Endothelial cell of umbilical vein (primary cell): Measurements from ENCODE around the gene SGTA. TPM values are rescaled to one million over a fixed set of nuclear protein-coding genes. Genes with fewer than 3 reads are reported as not detected.

ENCODE experiments used
- BruUV-seq: library from RNA; stranded (reverse); fragments of 400-500 nt; replicated peaks from 2 replicates; lab custom pipeline; 2021; lab: Mats Ljungman, UMichigan
- CTCF ChIA-PET: fragments of 300-600, 350-600 bp; sonication (Branson Sonifier 250); formaldehyde crosslinking; loops from one replicate; lab custom pipeline; 2021; ENCODE audit warnings: antibody characterized with exemption, inconsistent platforms; lab: Charles Lee
- POLR2A ChIA-PET: fragments of 300-600, 350-600 bp; sonication (Branson Sonifier 250); formaldehyde crosslinking; loops from one replicate; lab custom pipeline; 2021; ENCODE audit warnings: antibody characterized with exemption, inconsistent platforms; lab: Charles Lee
- DNase-seq: peaks from one replicate; pipeline ENCODE4 v3.0.0-alpha.2; 2011; ENCODE audit warnings: low read depth, low spot score
- FAIRE-seq: peaks from 2 replicates; lab custom pipeline; 2011; peaks lifted over from hg19 to GRCh38; lab: Jason Lieb, UNC
- H2AFZ ChIP-seq: 2 replicates; pipeline ENCODE4 v1.6.0; 2012; ENCODE audit warnings: low read depth, low read length, control low read depth, inconsistent platforms
- H3K27ac ChIP-seq: 2 replicates; pipeline ENCODE4 v1.5.1; 2011; ENCODE audit warnings: low read depth, mild to moderate bottlenecking, control low read depth, low read length, moderate library complexity; ENCODE audit not compliant: insufficient read depth
- H3K27me3 ChIP-seq, 2 experiments: 2 replicates each; pipeline versions ENCODE4 v1.6.0 to v1.6.1; 2011; ENCODE audit warnings: low read length in 2 of 2, mixed read lengths in 1 of 2; ENCODE audit not compliant: control insufficient read depth in 2 of 2, insufficient read depth in 2 of 2
- H3K36me3 ChIP-seq, 2 experiments: 2 replicates in 1 of 2; 3 replicates in 1 of 2; pipeline ENCODE4 v1.5.1; 2011; ENCODE audit warnings: low read length in 2 of 2, mild to moderate bottlenecking in 1 of 2, moderate library complexity in 1 of 2; ENCODE audit not compliant: control insufficient read depth in 2 of 2, insufficient read depth in 2 of 2; ENCODE audit errors: extremely low read depth in 1 of 2
- H3K4me1 ChIP-seq: 3 replicates; pipeline ENCODE4 v1.5.1; 2011; ENCODE audit warnings: mild to moderate bottlenecking, low read length; ENCODE audit not compliant: control insufficient read depth, insufficient read depth; ENCODE audit errors: extremely low read depth
- H3K4me2 ChIP-seq: 2 replicates; pipeline ENCODE4 v1.6.1; 2011; ENCODE audit warnings: low read length, control low read depth, mixed read lengths; ENCODE audit not compliant: insufficient read depth
- H3K4me3 ChIP-seq, 3 experiments: fragments of 200-600 bp in 1 of 3; sonication (generic), shearing (Covaris generic) in 1 of 3; replicated peaks in 1 of 3; 2 replicates each; pipeline ENCODE4 v1.5.1; 2011 to 2016; ENCODE audit warnings: control low read depth in 3 of 3, low read length in 3 of 3, mild to moderate bottlenecking in 2 of 3, inconsistent platforms in 1 of 3, low read depth in 1 of 3, moderate library complexity in 1 of 3; ENCODE audit not compliant: insufficient read depth in 1 of 3
- H3K79me2 ChIP-seq: 2 replicates; pipeline ENCODE4 v1.6.0; 2012; ENCODE audit warnings: low read length, inconsistent platforms; ENCODE audit not compliant: control insufficient read depth, insufficient read depth
- H3K9ac ChIP-seq: replicated peaks from 2 replicates; pipeline ENCODE3; 2011; ENCODE audit warnings: low read length, control low read depth; ENCODE audit not compliant: insufficient read depth; ENCODE audit errors: extremely low read depth
- H3K9me1 ChIP-seq: replicated peaks from 3 replicates; pipeline ENCODE4 v1.6.0; 2011; ENCODE audit warnings: mild to moderate bottlenecking, low read length; ENCODE audit not compliant: control insufficient read depth, insufficient read depth; ENCODE audit errors: extremely low read depth
- H3K9me3 ChIP-seq: replicated peaks from 2 replicates; pipeline ENCODE4 v1.5.1; 2012; ENCODE audit warnings: low read length, inconsistent platforms; ENCODE audit not compliant: control insufficient read depth, insufficient read depth
- H4K20me1 ChIP-seq: replicated peaks from 2 replicates; pipeline ENCODE3; 2011; ENCODE audit warnings: mild to moderate bottlenecking, low read length; ENCODE audit not compliant: control insufficient read depth, insufficient read depth; ENCODE audit errors: extremely low read depth
- CTCF ChIP-seq, 2 donors: IDR thresholded peaks; 1 replicate in 1 of 2; 2 replicates in 1 of 2; pipeline ENCODE4 v1.5.1; 2011; ENCODE audit warnings: low read length in 2 of 2, mild to moderate bottlenecking in 2 of 2, moderate library complexity in 2 of 2, control low read depth in 1 of 2, inconsistent platforms in 1 of 2, low read depth in 1 of 2; ENCODE audit not compliant: insufficient read depth in 1 of 2; ENCODE audit errors: extremely low read depth in 1 of 2
- EZH2 ChIP-seq: IDR thresholded peaks from 2 replicates; pipeline ENCODE4 v1.6.1; 2012; ENCODE audit warnings: borderline replicate concordance, low read depth, mild to moderate bottlenecking, moderate library complexity, low read length, inconsistent platforms; ENCODE audit not compliant: severe bottlenecking
- FOS ChIP-seq: IDR thresholded peaks from 2 replicates; pipeline ENCODE4 v1.6.1; 2011; ENCODE audit warnings: mild to moderate bottlenecking, low read length, moderate library complexity, borderline replicate concordance; ENCODE audit not compliant: insufficient read depth
- GATA2 ChIP-seq: IDR thresholded peaks from 2 replicates; pipeline ENCODE4 v1.7.0; 2011; ENCODE audit warnings: low read depth, mild to moderate bottlenecking, moderate library complexity, mixed read lengths, low read length; ENCODE audit not compliant: insufficient read length, insufficient read depth
- JUN ChIP-seq: IDR thresholded peaks from 2 replicates; pipeline ENCODE4 v1.6.1; 2011; ENCODE audit warnings: borderline replicate concordance, low read depth; ENCODE audit not compliant: insufficient read length, insufficient read depth
- MAX ChIP-seq: IDR thresholded peaks from 2 replicates; pipeline ENCODE4 v1.6.1; 2011; ENCODE audit not compliant: insufficient read depth, insufficient read length
- MYC ChIP-seq: IDR thresholded peaks from one replicate; pipeline ENCODE4 v1.6.1; 2011; ENCODE audit warnings: mild to moderate bottlenecking, low read depth, low read length
- POLR2A ChIP-seq: IDR thresholded peaks from 2 replicates; pipeline ENCODE4 v1.6.1; 2012; ENCODE audit warnings: low read depth, mild to moderate bottlenecking, control low read depth, low read length
- POLR2AphosphoS5 ChIP-seq: IDR thresholded peaks from 2 replicates; pipeline ENCODE4 v1.6.1; 2012; ENCODE audit warnings: low read depth, mild to moderate bottlenecking, control low read depth, low read length, moderate library complexity; ENCODE audit not compliant: insufficient read depth
- dilution Hi-C: fragments of 300-500 bp; cut with MboI; formaldehyde crosslinking; loops from one replicate; pipeline ENCODE4 v1.15.0; 2019; ENCODE audit warnings: low sequenced_read_pairs; ENCODE audit not compliant: extremely low pct_ligation_motif_present
- intact Hi-C: fragments of 100-400 bp; cut with micrococcal nuclease; formaldehyde crosslinking; loops from one replicate; pipeline ENCODE4 v1.10.0; 2022
- polyA plus RNA-seq, 4 experiments: library from polyadenylated mRNA; depleted of rRNA in 3 of 4; stranded (reverse) in 3 of 4; unstranded in 1 of 4; fragments of >200 nt; gene quantifications; 2 replicates each; pipeline versions ENCODE4 v1.2.1 to v1.2.3, GENCODE V29; 2011 to 2012; ENCODE audit warnings: missing spikeins in 1 of 4
- total RNA-seq: library from RNA; stranded (reverse); gene quantifications from 2 replicates; pipeline ENCODE4 v1.2.3, GENCODE V29; 2021

The SGTA gene
- total and polyA plus RNA-seq, 2 donors (not counting 3 experiments of a cell fraction or from before 2014, with no cell fraction given) = 76.5 to 119 TPM

- peaks cover 6 to 11% of the 10 kb centered on the region in 2 experiments for H3K36me3 ChIP-seq
- intact Hi-C loops = no loop called here
- POLR2A ChIA-PET = no interaction called here
- H3K4me2 ChIP-seq = no peak overlapping the region
- H2AFZ ChIP-seq = no peak overlapping the region
- DNase-seq (no peak), FAIRE-seq (no peak)
- no TSS peak for BruUV-seq
- no peaks in the 10 kb centered on the region for H3K9me3 ChIP-seq
- H3K27ac ChIP-seq = no peak overlapping the region
- no peaks in the 10 kb centered on the region for H4K20me1 ChIP-seq
- CTCF ChIA-PET = no interaction called here
- no peaks in the 10 kb centered on the region for H3K27me3 ChIP-seq
- no peaks in the 10 kb centered on the region for H3K9me1 ChIP-seq
- dilution Hi-C loops = no loop called here
- H3K4me3 ChIP-seq = no peak overlapping the region
- TF ChIP-seq MAX = no peak
- no peak for TF ChIP-seq EZH2
- TF ChIP-seq MYC = no peak
- no peak for TF ChIP-seq JUN
- TF ChIP-seq FOS = no peak
- TF ChIP-seq CTCF (IDR thresholded peaks at IDR 0.05; ENCODE audit: extremely low read depth in 1 of 2, insufficient read depth in 1 of 2, low read depth in 1 of 2, low read length in 2 of 2) = no peak
- no peak for TF ChIP-seq POLR2AphosphoS5
- no peak for TF ChIP-seq POLR2A
- no peak for TF ChIP-seq GATA2
- no peak overlapping the region for H3K9ac ChIP-seq
- H3K79me2 ChIP-seq = peaks cover under 1% of the 10 kb centered on the region
- H3K4me1 ChIP-seq = no peaks in the 10 kb centered on the region
Measured at GRCh38 chr19:2796659-2797266, 13.7 kb upstream of the SGTA start.
